CD4-positive, CD25-positive, alpha-beta regulatory T cell (primary cell): ENCODE measurements around the gene PWWP2B. TPM values are rescaled to one million over a fixed set of nuclear protein-coding genes. Genes with fewer than 3 reads are reported as not detected.

Experiments
- ATAC-seq, 2 donors: fragments of 150-1000 bp; cut with Tn5 transposase; one replicate each; pipeline ENCODE4 v1.10.0; 2021; ENCODE audit warnings: low read depth in 2 of 2, moderate number of reproducible peaks in 2 of 2, moderate library complexity in 1 of 2
- DNase-seq, 3 donors: peaks; one replicate each; pipeline versions ENCODE4 v3.0.0 to v3.0.0-alpha.2; 2012 to 2022; ENCODE audit warnings: mixed read lengths in 1 of 3
- H3K27ac ChIP-seq: one replicate; pipeline ENCODE4 v1.7.0; 2013; ENCODE audit warnings: mild to moderate bottlenecking, low read length; ENCODE audit not compliant: insufficient read depth, poor library complexity, severe bottlenecking
- H3K27me3 ChIP-seq: one replicate; pipeline ENCODE4 v1.7.0; 2013; ENCODE audit warnings: low read length; ENCODE audit not compliant: control insufficient read depth, insufficient read depth
- H3K36me3 ChIP-seq: one replicate; pipeline ENCODE4 v1.7.0; 2013; ENCODE audit warnings: mild to moderate bottlenecking, low read length, moderate library complexity; ENCODE audit not compliant: control insufficient read depth, insufficient read depth
- H3K4me1 ChIP-seq: 2 replicates; pipeline ENCODE4 v1.7.0; 2013; ENCODE audit warnings: mild to moderate bottlenecking, low read length; ENCODE audit not compliant: insufficient read depth, control insufficient read depth, poor library complexity, severe bottlenecking
- H3K4me3 ChIP-seq: one replicate; pipeline ENCODE4 v1.7.0; 2013; ENCODE audit warnings: low read depth, mild to moderate bottlenecking, low read length, moderate library complexity
- H3K9me3 ChIP-seq, 2 experiments: 1 replicate in 1 of 2; 2 replicates in 1 of 2; pipeline ENCODE4 v1.7.0; 2013; ENCODE audit warnings: low read length in 2 of 2, mild to moderate bottlenecking in 1 of 2, moderate library complexity in 1 of 2; ENCODE audit not compliant: control insufficient read depth in 2 of 2
- H3K27ac Mint-ChIP-seq, 3 donors: one replicate each; pipeline ENCODE4 v1.8.0; 2020 to 2022; ENCODE audit warnings: mild to moderate bottlenecking in 3 of 3, mixed read lengths in 3 of 3, moderate library complexity in 2 of 3
- H3K27me3 Mint-ChIP-seq: one replicate; pipeline ENCODE4 v1.8.0; 2022; ENCODE audit warnings: mild to moderate bottlenecking, mixed read lengths
- H3K36me3 Mint-ChIP-seq: one replicate; pipeline ENCODE4 v1.8.0; 2020; ENCODE audit warnings: mixed read lengths
- H3K4me1 Mint-ChIP-seq, 4 donors: one replicate each; pipeline ENCODE4 v1.8.0; 2020 to 2022; ENCODE audit warnings: mixed read lengths in 4 of 4, mild to moderate bottlenecking in 1 of 4
- H3K4me3 Mint-ChIP-seq, 4 donors: one replicate each; pipeline ENCODE4 v1.8.0; 2020 to 2022; ENCODE audit warnings: mild to moderate bottlenecking in 4 of 4, mixed read lengths in 4 of 4, moderate library complexity in 3 of 4
- H3K9me3 Mint-ChIP-seq, 7 donors: one replicate each; pipeline ENCODE4 v1.8.0; 2020 to 2022; ENCODE audit warnings: mixed read lengths in 7 of 7, mild to moderate bottlenecking in 3 of 7, moderate library complexity in 2 of 7
- polyA plus RNA-seq, 4 donors: library from polyadenylated mRNA; unstranded; fragments of 300-500 nt; fragmentation: Illumina TruSeq; gene quantifications; one replicate each; pipeline ENCODE4 v1.2.3, GENCODE V29; 2021
- total RNA-seq: library from RNA; stranded (reverse); gene quantifications from one replicate; pipeline ENCODE4 v1.2.3, GENCODE V29; 2022

Gene PWWP2B
- total and polyA plus RNA-seq, 5 donors from 2014 or later: 0.56 to 10.9 (median 0.90) TPM

DNA sequence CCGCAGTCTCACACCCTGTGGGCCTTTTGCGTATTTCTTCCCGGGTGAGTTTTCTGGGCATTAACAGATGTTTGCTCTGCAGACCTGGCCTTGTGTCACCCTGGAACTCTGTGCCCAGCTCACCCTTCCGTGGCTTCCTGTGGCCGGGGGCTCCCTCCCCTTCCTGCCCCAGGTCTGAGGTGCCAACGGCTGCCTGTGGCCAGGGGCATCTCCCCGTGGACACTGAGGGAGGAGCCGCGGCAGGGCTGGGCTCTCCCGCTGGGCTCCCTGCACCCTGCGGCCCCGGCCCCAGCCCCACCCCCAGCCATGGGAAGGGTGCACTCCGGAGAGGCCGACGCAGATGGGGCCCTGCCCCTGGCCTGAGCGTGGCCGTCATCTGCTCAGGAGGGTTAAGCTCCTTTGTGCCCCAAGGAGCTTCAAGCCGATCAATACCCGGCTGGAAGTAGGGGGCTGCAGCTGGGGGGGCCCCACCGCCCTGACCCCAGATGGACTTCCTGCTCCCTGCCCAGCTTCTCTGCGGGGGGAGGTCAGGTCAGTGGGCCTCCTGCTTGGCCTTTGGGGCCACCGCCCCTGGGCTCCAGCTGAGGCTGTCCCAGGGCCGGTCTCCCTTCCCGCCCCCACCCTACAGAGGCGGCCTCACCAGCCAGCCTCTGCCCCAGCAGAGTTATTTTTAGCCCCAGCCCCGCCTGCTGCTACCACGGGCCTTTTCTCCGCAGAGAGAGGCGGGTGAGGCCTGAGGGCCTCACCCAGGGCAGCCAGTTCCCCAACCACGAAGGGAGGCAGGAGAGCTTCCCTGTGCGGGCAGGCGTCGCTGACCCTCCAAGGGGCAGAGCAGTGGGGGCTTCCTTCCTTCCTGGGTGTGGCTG, 24.2 kb downstream of the PWWP2B start:
- H3K36me3 ChIP-seq: no peaks in the 10 kb centered on the region
- no peaks in the 10 kb centered on the region for H3K27me3 Mint-ChIP-seq
- no peaks in the 10 kb centered on the region for H3K36me3 Mint-ChIP-seq
- no peak overlapping the region for H3K4me3 ChIP-seq
- no peak overlapping the region for H3K4me3 Mint-ChIP-seq
- H3K4me1 ChIP-seq: peaks cover 17% of the 10 kb centered on the region
- peak in 1 of 3 donors; percentile 23 for DNase-seq
- H3K27ac ChIP-seq: no peak overlapping the region
- no peak overlapping the region for H3K27ac Mint-ChIP-seq
- H3K9me3 ChIP-seq: no peaks in the 10 kb centered on the region
- no peaks in the 10 kb centered on the region for H3K27me3 ChIP-seq
- H3K9me3 Mint-ChIP-seq: no peaks in the 10 kb centered on the region
- H3K4me1 Mint-ChIP-seq: peaks cover 0 to 13% (median 2%) of the 10 kb centered on the region in 4 donors
- ATAC-seq: peak; percentile 36 to 43

DNA sequence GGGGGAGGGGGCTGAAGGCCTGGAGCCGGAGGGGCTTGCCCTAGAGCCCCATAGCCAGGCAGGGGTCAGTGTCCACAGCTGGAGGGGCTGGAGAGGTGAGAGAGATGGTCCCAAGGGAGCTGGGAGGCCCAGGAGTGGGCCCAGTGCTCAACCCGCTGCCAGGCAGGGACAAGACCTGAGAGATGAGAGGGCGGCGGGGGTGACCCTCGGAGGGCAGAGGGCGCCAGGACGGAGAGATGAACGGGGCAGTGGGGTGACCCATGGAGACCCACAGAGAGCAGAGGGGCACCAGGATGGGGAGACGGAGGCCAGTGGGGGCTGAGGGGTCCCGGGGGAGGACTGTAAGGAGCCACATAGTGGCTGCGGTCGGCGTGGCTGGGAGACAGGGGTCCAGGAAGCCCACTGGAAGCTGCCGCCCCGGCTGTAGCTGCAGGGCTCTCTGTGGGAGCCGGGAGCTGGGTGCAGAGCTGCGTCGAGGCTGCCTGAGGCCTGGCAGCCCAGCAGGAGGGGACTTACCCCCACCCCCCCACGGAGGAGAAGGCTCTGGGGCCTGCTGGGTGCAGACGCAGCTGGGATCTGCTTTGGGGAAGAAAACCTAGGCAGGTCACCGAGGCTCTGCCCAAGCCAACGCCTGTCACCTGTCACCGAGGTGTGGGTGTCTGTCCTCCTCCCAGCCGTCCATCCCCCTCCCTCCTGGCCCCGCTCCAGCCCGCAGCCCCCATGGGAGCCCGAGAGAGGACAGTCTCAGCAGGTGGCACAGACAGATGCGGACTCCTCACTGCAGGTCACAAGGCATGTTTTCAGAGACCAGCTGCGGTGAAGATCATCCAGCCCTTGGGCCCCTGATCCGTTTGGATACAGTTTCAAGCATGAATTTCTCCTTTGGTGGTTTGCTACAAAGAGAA, 25.1 kb downstream of the PWWP2B start:
- Mint-ChIP-seq H3K9me3 (no peaks in the 10 kb centered on the region), H3K4me3 (peak overlapping the region in 1 of 4 donors; percentile 41), H3K27me3 (no peaks in the 10 kb centered on the region), H3K27ac (peak overlapping the region; percentile 68 to 93 (median 86)), H3K4me1 (peaks cover 0 to 13% (median 2%) of the 10 kb centered on the region in 4 donors), H3K36me3 (no peaks in the 10 kb centered on the region)
- DNase-seq (no peak), ATAC-seq (no peak)
- H3K4me1 ChIP-seq: peaks cover 17% of the 10 kb centered on the region
- H3K9me3 ChIP-seq: no peaks in the 10 kb centered on the region
- H3K36me3 ChIP-seq: no peaks in the 10 kb centered on the region
- no peak overlapping the region for H3K4me3 ChIP-seq
- no peak overlapping the region for H3K27ac ChIP-seq
- H3K27me3 ChIP-seq: no peaks in the 10 kb centered on the region

DNA sequence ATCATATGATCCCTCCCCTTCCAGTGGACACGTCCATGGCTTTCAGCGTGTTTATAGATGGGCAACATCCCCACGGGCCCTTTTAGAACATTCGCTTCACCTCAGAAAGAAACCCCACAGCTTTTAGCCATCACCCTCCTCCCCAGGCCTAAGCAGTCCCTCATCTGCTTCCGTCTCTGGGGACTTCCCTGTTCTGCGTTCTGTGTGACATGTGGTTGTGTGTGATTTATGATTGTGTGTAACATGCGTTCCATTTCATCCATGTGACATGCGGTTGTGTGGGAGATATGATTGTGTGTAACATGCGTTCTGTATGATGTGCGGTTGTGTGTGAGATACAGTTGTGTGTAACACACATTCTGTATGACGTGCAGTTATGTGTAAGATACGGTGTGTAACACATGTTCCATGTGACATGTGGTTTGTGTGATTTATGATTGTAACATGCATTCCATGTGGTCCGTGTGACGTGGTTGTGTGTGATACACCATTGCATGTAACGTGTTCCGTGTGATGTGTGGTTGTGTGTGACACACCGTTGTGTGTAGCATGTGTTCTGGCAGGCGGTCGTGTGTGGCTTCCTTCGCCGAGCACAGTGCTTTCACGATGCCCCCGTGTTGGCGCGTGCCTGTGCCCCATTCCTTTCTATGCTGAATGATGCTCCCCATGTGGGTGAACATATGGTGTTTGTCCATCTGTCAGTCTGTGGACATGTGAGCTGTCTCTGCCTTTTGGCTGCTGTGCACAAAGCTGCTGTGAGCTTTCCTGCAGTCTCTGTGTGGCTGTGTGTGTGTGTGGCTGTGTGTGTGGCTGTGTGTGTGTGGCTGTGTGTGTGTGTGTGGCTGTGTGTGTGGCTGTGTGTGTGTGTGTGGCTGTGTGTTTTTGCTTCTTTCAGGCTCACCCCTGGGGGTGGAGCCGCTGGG, 26.2 kb downstream of the PWWP2B start:
- H3K27me3 ChIP-seq: no peaks in the 10 kb centered on the region
- no peaks in the 10 kb centered on the region for H3K36me3 ChIP-seq
- DNase-seq: no peak
- Mint-ChIP-seq H3K4me3 (peak overlapping the region in 2 of 4 donors; percentile 41 to 53), H3K4me1 (peaks cover 0 to 13% (median 2%) of the 10 kb centered on the region in 4 donors), H3K9me3 (no peaks in the 10 kb centered on the region), H3K36me3 (no peaks in the 10 kb centered on the region), H3K27ac (peak overlapping the region; percentile 77 to 93 (median 86)), H3K27me3 (no peaks in the 10 kb centered on the region)
- H3K9me3 ChIP-seq: no peaks in the 10 kb centered on the region
- peaks cover 17% of the 10 kb centered on the region for H3K4me1 ChIP-seq
- peak in 1 of 2 donors; percentile 38 for ATAC-seq
- no peak overlapping the region for H3K4me3 ChIP-seq
- no peak overlapping the region for H3K27ac ChIP-seq

DNA sequence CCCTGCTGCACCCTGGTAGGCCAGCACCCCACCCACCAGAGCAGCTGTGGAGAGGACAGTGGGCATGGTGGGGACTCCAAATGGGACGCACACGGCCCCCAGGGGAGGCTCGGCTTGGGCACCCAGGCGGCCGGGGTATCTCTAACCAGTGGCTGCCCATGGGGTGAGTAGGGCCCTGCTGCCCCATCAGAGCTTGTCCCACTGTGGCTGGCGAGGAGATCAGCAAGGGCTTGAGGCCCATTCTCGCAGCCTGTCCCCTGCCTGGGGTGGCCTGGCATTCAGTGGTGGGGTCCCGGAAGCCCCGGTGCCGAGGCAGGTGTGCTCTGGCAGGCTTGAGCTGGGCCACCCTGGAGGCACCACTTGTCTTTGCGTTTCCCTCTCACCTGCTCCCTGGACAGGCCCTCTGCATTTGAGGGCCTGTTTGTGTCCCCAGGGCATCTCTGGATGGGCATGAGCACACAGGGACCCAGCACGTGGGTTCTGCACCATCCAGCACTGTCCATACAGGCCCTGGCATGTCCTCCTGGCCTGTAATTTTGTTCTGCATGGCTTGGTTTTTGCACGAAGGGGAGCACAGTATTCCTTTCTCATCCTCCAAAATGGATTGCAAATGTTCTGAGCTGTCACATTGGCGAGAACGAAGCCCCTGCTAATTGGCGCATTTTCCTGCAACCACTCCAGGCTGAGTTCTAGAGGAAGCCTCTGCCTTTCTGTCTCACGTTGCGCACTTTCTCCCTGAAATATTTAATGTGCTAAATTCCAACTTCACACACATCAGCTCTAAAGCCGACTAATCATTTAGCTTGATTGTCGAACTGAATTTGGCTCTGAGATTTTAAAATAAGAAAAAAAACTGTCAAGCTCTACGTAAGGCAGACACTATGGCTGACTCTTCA, 27.2 kb downstream of the PWWP2B start:
- Histone ChIP-seq H3K4me1 (peaks cover 17% of the 10 kb centered on the region), H3K27ac (no peak overlapping the region), H3K9me3 (no peaks in the 10 kb centered on the region), H3K27me3 (no peaks in the 10 kb centered on the region), H3K36me3 (no peaks in the 10 kb centered on the region), H3K4me3 (no peak overlapping the region)
- Mint-ChIP-seq H3K36me3 (no peaks in the 10 kb centered on the region), H3K27me3 (no peaks in the 10 kb centered on the region), H3K4me3 (no peak overlapping the region), H3K27ac (no peak overlapping the region), H3K9me3 (no peaks in the 10 kb centered on the region), H3K4me1 (peaks cover 0 to 13% (median 2%) of the 10 kb centered on the region in 4 donors)
- no peak for DNase-seq
- no peak for ATAC-seq

DNA sequence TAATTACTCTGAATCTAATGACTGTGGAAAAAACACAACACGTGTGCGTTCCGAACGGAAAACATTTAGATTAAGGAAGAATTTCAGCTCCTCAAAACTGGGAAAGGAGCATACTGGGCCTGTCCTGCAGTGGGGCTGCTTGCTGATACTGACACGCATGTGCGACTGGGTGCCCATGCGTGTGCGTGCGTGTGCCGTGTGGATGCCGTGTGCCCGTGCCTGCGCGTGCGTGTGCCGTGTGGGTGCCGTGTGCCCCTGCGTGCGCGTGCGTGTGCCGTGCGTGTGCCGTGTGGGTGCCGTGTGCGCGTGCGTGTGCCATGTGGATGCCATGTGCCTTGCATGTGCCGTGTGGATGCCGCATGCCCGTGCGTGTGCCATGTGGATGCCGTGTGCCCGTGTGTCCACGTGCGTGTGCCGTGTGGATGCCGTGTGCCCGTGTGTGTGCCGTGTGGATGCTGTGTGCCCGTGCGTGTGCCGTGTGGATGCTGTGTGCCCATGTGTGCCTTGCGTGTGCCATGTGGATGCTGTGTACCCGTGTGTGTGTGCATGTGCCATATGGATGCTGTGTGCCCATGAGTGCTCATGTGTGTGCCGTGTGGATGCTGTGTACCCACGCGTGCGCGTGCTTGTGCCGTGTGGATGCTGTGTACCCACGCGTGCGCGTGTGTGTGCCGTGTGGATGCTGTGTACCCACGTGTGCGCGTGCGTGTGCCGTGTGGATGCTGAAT, 28.2 kb downstream of the PWWP2B start:
- no peak overlapping the region for H3K4me3 ChIP-seq
- peaks cover 0 to 13% (median 3%) of the 10 kb centered on the region in 4 donors for H3K4me1 Mint-ChIP-seq
- H3K27me3 ChIP-seq: no peaks in the 10 kb centered on the region
- H3K27ac ChIP-seq: no peak overlapping the region
- no peaks in the 10 kb centered on the region for H3K36me3 Mint-ChIP-seq
- no peaks in the 10 kb centered on the region for H3K36me3 ChIP-seq
- no peak for DNase-seq
- peaks cover 16% of the 10 kb centered on the region for H3K4me1 ChIP-seq
- no peaks in the 10 kb centered on the region for H3K27me3 Mint-ChIP-seq
- H3K27ac Mint-ChIP-seq: no peak overlapping the region
- no peak for ATAC-seq
- H3K4me3 Mint-ChIP-seq: no peak overlapping the region
- no peaks in the 10 kb centered on the region for H3K9me3 ChIP-seq
- H3K9me3 Mint-ChIP-seq: no peaks in the 10 kb centered on the region

DNA sequence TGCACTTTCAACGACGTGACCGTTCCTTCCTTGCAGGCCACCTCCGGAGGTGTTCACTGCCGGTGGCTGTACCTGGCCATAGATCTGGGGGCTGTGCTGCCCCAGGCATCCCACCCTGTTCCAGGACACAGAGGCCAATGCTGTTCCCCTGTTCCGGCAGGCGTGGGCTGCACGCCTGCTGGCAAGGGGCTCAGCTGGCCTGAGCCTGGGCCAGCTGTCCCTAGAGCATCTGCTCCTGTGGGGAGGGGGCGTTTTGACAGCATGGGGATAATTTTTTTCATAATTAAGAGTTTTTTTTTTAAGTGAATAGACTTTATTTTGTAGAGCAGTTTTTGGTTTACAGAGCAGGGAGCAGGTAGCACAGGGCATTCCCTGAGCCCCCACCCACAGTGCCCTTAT, 28.8 kb downstream of the PWWP2B start:
- no peaks in the 10 kb centered on the region for H3K27me3 ChIP-seq
- H3K9me3 ChIP-seq: no peaks in the 10 kb centered on the region
- Mint-ChIP-seq H3K27me3 (no peaks in the 10 kb centered on the region), H3K9me3 (peaks cover 0 to 1% (median 0%) of the 10 kb centered on the region in 7 donors), H3K4me1 (peaks cover 0 to 9% (median 3%) of the 10 kb centered on the region in 4 donors), H3K4me3 (no peak overlapping the region), H3K27ac (no peak overlapping the region), H3K36me3 (no peaks in the 10 kb centered on the region)
- DNase-seq (no peak), ATAC-seq (no peak)
- H3K27ac ChIP-seq: no peak overlapping the region
- peaks cover 10% of the 10 kb centered on the region for H3K4me1 ChIP-seq
- no peak overlapping the region for H3K4me3 ChIP-seq
- no peaks in the 10 kb centered on the region for H3K36me3 ChIP-seq
